NCI-H1436 (cell line): Measurements from ENCODE around the gene MESP1.
A peak's percentile ranks its signal among the peaks of the same experiment; 100 is the strongest.

Experiments
- DNase-seq: peaks from one replicate; lab custom pipeline; 2025; lab: John Stamatoyannopoulos, UW

Gene MESP1

DNA sequence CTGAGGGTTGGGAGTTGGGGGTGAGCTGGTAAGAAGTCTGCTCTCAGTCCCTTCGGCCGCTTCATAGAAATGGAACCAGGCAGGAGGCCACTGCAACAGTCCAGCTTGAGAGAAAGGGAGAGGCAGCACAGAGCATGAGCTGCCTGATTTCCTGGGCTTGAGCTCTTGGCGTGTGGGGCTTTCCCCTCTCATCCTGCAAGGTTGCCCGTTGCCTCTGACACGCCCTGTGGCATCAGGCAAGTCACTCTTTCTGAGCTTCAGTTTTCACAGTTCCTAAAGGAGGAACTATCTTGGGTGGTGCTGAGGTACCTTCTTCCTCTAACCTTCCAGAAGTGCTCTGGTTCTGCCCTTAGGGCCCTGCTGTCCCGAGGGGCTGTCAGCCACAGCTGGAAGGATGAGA, 30.0 kb upstream of the MESP1 start:
- no peak for DNase-seq

DNA sequence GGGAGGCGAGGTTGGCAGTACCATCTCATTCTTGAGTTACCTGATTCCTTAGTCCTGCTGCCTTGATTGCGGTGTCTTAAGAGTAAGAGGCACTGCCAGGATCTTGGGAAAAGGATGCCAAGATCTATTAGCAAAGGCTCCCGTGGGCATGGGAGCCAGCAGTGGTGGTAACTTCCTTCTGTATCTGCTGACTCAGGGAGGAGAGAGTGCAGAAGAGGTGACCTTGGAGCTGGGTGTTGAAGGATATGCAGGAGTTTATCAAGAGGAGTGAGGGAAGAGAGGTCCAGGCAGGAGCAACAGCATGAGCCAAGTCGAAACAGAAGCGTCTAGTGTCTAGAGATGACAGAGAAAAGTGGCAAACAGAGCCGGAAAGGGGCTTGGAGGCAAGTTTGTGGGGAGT, 29.6 kb upstream of the MESP1 start:
- DNase-seq = no peak

DNA sequence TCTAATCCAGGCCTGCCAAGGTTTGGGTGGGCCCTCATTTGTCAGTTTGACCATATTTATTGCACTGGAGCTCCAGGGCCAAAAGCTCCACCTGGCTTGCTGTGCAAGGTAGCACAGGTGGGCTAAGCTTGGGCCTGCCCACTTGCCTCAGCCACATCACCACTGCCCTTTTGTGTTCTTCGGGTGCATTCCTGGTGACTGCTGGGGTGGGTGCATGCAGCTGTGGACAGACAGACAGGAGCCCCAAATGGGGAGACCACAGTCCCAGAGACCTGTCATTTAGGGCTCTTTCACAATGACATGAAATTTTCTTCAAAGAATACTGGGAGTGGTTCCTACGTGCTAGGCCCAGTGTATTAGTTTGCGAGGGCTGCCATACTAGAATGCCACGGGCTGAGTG, 27.8 kb upstream of the MESP1 start:
- DNase-seq = no peak

DNA sequence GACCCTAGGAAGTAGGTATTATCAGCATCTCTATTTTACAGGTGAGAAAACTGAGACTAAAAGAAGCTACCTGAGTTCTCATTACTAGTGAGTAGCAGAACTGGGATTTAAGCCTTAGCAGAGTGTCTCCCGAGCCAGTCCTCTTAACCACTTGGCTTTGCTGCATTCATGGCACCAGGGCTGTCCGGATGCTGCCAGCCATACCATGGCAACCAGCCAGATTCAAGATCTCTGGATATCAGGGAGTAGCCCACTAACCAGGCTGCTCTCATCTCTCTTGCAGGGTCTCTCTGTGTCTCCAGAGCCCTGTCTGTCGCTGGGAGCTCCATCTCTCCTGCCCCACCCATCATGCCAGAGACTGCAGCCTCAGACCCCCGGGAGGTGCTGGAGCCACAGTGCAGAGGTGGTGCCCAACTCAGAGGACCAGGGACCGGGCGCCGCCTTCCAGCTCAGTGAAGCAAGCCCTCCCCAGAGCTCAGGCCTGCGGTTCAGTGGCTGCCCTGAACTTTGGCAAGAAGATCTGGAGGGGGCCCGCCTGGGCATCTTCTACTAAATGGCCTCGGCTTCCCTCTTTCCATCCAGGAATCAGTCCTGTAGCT, 26.8 kb upstream of the MESP1 start:
- DNase-seq = no peak

DNA sequence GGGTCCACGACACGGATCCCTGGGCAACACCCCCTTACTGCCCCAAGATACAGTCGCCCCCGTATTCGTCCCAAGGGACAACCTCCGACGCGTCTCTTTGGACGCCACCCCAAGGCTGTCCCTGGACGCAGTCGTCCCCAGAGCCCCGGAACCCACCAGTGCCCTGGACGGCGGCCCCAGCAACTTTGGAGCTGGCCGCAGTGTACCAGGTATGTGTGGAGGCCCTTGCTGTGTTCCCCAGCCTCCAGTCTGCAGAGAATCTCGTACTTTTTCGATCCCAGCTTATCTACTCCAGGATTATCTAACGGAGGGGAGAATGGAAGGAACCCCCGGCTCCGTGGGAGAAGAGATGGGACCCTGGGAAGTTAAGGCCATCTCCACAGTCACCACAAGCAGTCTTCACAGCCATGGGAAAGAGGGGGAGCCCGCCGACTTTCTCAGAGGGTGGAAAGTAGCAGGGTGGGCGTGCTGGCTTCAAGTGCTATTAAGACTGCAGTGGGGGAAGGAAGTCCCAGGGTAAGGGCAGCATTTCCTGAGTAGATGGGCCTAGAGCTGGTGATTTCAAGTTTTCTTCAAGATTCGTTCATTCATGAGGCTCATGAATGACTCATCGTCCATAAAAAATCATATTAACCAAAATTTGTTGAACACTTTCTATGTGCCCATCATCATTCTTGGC, 26.2 kb upstream of the MESP1 start:
- DNase-seq = no peak

DNA sequence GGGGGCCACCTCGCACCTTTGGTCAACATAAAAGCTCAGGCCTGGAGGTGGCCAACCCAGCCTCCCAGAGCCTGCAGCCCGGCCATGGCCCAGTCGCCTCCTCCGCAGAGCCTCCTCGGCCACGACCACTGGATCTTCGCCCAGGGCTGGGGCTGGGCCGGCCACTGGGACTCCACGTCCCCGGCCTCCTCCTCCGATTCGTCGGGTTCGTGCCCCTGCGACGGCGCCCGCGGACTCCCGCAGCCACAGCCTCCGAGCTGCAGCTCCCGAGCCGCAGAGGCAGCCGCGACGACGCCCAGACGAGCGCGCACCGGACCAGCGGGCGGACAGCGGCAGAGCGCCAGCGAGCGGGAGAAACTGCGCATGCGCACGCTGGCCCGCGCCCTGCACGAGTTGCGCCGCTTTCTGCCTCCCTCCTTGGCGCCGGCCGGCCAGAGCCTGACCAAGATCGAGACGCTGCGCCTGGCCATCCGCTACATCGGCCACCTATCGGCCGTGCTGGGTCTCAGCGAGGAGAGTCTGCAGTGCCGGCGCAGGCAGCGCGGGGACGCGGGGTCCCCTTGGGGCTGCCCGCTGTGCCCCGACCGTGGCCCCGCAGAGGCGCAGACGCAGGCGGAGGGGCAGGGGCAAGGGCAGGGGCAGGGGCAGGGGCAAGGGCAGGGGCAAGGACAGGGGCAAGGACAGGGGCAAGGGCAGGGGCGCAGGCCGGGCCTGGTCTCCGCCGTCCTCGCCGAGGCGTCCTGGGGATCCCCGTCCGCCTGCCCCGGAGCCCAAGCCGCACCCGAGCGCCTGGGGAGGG, 25.4 kb upstream of the MESP1 start, which contains the start of gene MESP2:
MESP2 (plus strand) TSS at position 59 of the 799 bp plus-strand sequence; CDS start at position 85, 26 bp downstream.
- peak; percentile 52 for DNase-seq

DNA sequence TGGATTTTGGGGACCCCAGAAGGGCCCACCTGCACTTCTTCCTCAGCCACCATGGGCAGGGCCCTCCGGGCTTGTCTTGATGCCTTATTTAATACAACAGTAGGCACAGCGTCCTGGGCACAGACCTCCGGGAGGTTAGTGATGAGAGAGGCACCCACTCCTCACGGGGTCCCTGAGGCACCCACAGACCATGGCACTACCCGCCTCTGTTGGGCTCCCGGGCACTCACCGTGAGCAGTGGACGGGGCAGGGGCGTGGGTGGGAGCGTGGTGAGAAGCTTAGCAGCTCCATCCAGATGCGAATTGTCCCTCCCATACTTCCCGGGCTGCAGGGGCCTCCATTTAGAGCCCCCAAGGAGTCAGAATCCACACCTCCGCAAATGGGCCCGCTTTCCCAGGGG, 24.8 kb upstream of the MESP1 start:
- DNase-seq = no peak

DNA sequence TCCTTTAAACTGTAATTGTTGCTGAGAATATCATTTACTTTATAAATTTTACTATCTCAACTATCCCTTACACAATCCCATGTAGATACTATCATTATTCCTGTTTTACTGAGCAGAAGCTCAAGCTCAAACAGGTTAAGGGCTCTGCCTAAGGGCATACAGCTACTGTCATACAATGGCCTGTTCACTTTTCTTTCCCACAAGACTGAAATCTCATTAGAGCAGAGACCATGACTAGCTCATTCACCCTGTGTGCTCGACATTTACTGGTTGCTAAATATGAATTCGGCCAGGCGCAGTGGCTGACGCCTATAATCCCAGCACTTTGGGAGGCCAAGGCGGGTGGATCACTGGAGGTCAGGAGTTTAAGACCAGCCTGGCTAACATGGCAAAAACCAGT, 23.4 kb upstream of the MESP1 start:
- DNase-seq = no peak

DNA sequence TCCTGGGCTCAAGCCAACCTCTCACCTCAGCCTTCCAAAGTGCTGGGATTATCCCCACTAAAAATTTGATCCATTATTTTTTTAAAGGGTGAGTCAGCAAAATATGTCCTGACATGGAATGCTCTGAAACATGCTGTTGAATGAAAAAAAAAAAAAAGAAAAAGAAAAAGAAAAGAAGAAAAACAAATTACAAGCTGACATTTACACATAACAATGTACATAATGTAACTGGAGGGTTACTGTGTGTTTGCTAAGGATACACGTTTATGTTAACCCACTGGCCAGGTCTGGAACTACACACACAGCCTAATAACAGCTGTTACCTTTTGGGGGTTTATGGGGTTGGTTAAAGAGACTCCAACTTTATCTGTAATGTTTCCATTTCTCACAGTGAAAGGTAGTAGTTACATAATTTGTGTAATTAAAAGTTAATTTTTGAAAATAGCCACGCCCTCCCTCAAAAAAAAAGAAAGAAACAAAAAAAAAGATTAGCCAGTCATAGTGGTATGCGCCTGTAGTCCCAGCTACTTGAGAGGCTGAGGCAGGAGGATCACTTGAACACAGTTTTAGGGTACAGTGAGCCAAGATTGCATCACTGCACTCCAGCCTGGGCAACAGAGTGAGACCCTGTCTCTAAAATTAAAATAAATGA, 22.0 kb upstream of the MESP1 start:
- DNase-seq = no peak

DNA sequence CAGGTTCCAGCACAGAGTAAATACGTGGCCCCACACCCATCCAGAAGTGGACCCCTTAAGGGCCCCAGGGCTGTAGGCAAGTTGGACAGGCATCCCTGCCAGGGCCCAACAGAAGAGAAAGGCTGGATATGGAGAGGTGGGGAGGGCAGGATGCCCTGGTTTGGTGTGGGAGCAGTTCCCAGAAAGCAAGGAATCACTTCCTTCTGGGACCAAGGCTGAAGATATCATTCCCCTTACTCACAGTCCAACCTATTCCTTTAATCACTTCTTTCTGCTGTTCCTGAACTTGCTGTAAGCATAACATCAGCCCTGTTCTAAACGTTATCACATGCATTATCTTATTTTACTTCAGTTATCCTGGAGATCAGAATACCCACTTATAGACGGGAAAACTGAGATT, 19.0 kb upstream of the MESP1 start:
- DNase-seq = no peak

DNA sequence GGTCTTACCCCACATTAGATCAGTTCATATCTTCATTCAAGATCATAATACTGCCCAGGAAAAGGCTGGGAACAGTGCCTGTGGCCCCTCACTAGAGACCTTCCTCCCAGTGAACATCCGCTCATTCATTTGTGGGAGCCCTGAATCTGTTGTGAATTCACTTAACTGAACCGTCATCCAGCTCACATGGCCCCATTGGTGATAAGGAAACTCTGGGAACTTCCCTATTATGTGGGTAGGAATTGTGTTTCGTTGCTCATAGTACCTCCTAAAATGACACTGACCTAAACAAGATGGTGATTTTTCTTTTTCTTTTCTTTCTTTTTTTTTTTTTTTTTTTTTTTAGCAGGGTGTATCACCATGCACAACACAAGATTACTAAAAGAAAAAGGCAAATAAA, 18.3 kb upstream of the MESP1 start:
- DNase-seq = no peak

DNA sequence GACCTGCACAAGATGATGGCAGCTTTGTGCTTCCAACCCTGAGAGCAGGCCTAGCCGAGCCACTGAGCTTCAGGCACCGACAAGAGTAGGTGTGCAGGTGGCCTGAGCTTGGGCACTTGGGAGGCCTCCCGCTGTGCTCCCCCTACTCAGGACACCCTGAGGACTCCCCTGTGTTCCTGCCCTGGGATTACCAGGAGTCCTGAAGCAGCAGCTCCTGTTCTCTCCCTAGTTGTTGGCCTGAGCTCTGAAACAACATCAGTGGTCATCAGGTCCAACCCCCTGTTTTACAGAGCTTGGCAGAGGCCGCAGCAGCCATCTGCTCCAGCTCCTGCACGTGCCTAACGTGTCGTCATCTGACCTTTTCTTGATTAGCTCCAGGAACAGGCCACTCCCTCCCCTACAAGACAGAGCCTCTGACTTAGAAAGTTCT, 17.0 kb upstream of the MESP1 start:
- DNase-seq = no peak

DNA sequence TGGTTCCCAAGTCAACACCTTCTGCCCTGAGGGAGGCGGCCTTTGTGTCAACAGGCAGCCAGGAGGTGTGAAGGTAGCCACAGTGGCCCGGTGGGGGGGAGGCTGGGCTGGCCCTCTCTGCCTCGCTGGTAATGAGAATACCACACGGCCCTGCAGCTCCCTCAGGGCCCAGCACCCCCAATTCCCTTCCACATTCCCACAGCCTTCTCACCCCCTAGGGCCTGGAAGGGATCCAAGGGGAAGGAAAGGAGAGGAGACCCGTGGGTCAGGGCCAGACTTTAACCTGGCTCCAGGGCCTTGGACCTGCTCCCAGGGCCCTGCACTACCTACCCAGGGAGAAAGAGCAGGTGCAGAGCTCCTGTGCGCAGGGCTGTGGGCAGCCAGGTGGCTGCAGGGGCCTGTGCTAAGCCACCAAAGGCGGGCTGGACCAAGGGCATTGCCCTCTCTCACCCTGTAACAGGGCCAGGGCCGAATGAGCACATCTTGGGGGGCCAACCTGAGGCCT, 16.4 kb upstream of the MESP1 start:
- DNase-seq = no peak

DNA sequence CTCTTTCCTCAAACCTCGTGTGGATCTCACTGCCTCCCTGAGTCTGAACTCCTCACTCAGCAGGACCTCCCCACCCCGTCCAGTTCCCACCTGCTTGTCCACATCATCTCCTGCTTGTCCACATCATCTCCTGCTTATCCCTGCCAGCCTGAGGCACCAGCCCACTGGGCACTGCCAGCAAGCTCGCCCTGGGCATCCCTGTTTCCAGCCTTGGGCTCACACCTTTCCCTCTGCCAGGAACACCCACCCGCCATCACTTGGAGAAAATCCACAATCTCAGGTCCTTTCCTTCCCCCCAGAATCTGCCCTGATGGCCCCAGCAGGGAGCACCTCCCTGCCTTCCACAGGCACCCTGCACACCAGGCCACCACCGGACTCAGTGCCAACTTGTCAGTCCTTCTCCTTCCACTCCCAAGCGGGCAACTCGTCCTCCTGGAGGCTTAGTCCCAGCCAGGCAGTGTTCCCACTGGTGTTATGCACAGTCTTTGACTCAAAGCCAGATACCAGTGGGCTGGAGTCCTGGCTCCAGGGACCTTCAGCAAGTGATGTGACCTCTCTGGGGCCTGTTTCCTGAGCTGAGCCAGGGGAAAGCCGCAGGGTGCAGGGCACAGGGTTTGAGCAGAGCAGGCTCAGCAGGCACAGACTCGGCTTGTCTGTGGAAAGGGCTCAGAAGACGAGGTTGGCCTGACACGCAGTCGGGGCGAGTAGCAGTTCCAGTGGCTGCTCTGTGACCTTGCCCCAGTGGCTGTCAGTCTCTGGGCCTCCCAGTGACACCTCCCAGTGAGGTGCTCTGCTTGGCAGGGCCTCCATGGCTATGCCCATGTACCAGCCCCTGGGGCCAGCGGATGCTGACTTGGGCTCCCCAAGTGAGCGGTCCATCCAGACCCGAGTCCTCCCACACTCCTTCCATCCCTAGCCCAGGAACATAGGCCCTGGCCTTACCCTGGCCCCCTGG, 15.6 kb upstream of the MESP1 start:
- no peak for DNase-seq

DNA sequence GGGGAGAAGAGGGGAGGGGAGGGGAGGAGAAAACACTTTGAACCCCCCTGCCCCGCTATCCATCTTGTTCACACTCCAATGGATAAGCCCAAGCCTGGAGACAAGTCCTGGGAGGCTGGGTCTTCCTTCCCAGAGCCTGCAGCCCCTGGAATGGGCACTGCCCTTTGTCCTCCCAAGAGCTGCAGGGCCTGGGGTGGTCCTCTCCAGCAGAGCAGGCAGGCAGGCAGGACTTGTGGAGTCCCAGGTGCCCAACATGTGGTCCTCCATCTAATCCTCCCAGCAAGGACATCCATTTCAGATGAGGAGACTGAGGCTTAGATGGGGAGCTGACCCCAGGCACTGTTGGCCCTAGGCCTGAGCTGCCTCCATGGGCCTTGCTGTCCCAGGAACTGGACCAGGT, 14.6 kb upstream of the MESP1 start:
- DNase-seq = no peak

DNA sequence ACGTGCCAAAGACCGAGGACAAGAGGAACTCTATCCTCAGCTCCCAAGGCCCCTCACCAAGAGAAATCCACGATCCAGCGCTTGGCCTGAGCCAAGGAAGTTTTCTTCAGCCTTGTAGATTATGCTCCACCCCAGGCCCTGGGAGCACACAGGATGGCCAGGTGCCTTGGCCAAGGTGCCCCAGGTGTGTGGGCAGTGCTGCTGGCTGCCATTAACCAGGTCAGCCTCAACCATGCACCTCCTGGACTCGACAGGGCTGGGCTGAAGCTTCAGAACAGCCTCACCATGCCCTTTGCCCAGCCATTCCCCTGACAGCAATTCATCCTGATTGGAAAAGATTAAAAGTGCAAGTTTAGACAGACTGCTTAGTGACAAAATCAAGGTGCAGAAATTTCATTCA, 10.9 kb upstream of the MESP1 start:
- DNase-seq = no peak

DNA sequence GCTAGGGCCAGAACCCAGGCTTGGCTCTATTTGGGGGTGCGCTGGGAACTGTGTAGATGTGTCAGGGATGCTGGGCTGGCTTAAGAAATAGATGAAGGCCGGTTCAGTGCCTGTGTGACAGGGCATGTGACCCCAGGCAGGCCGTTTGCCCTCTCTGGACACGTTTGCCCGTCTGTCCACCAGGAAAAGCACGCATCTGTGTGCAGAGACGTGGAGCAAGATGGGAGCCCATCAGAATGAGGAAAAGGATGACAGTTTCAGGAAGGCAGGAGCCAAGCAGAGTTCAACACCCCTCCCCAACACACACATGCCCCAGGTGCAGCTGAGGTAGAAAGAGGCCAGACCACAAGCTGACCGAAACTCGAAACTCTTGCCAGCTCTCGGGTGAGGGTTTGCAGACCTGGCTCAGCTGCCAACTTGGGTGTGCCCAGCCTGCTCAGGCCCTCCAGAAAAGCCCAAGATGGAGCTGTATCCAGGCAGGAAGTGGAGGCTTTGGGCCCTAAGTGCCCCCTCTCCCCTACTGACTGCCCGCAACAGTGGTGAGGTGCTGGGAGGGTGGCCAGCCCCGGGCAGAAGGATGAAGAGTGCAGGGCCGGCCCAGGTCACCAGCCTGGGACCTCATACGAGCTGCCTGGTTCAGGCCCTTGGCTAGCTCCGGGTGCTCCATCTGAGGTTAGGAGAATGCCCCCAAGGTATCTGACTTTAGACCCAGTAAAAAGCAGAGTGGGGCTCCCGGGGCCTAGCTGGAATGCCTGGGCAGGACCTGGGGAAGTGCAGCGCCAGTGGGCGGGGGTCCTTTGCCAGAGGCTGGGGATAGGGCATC, 10.2 kb upstream of the MESP1 start:
- DNase-seq = no peak

DNA sequence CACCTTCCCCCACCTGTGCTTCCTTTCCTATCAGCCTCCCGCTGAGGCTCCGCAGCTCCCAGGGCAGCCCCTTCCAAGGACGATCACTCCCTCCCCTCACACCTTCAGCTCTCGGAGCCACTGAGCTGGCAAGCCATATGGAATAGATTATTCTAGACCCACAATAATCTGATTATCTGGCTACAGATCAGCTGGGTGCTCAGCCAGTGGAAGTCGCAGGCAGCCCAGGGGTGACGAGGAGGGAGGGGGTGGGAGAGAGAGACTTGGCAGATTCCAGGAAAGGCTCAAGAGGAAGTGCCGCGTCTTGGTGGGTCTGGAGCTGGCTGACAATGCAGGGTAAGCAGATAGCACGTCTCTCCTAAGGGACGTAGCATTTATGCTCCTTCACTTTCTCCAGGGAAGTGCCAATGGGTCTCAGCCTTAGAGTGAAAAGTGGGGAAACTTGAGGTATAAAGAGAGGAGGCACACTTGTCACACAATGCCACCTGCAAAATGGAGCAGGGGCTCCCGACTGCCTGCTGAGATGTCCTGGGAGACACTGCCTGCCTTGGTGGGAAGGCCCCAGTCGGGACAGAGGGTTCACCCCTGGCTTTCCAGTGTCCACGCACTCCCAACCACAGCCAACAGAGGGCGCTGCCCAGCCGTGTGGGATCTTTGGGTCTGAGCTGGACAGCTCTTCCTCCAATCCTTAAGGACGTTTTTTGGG, 9.4 kb upstream of the MESP1 start:
- DNase-seq = peak; percentile 44

DNA sequence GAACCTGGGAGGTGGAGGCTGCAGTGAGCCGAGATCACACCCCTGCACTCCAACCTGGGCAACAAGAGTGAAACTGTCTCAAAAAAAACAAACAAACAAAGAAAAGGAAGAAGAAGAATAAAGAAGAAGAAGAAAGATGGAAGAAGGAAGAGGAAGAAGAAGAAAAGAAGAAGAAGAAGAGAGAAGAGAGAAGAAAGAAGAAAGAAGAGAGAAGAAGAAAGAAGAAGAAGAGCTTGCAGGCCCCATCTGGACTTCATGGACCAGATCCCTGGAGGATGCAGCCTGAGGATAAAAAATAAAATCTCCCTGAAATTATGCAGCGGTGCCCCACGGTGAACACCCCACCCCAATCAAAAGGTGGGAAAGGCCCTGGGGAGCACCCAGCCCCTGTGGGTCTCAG, 8.8 kb upstream of the MESP1 start:
- no peak for DNase-seq

DNA sequence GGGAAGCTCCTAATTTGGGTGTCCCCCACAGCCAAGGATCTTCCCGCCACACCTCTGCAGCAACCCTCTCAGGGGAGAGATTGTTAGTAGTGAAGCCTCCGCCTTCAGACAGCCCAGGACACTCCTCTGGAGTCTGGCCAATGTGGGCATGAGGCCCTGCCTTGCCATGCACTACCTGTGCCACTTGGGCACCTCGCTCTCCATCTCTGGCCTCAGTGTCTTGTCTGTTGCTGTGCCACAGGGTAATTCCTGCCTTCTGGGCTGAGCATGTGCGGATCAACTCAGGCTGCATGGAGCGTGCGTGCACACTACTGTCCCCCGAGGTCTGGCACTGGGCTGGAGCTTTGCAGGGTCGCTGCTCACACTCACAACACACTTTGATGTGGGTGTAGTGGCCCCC, 7.9 kb upstream of the MESP1 start:
- no peak for DNase-seq
